Measurements from ENCODE around the gene GLI2.

Gene GLI2

GRCh38 chr2:120758181-120759144, 22.8 kb downstream of the GLI2 start:
- DNase-seq (ENCODE audit: low read depth) = no peak

DNA sequence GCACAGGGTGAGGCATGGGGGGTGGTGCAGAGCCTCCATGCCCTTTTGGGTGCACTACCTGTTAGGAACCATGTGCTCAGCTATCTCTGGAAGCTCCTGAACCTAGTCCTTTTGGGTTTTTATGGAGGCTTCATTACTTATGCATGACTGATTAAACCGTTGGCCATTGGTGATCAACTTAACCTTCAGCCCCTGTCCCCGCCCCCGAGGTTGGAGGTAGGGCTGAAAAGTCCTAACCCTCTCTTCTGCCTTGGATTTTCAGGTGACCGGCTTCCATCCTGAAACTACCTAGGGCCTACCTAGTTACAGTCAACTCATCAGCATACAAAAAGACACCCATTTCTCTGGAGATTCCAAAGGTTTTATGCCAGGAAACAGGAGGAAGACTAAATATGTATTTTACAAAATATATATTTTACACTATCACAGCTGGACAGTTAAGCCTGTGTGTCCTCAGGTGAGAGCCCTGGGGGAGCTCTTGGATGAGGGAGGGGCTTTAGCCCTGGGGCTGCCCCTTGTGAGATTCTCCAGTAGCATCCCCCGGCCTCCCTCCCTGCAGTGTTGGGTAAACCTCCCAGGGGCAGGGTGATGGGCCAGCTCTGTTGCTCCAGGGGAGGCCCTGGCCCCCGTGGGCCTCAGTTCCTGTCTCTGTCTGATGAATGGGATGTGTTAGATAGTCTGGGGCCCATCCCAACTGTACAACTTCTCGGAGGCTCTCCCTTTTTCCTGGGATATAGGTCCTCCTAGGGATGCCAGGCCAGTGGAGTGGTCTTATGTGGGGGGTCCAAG, 24.1 kb downstream of the GLI2 start:
- no peak for DNase-seq (ENCODE audit: low read depth)

GRCh38 chr2:120760446-120761135, 24.9 kb downstream of the GLI2 start:
- no peak for DNase-seq (ENCODE audit: low read depth)

- DNase-seq (ENCODE audit: low read depth) = no peak
Measured at GRCh38 chr2:120761164-120761861, 25.6 kb downstream of the GLI2 start.

GRCh38 chr2:120761911-120762310, 26.2 kb downstream of the GLI2 start:
- DNase-seq (ENCODE audit: low read depth) = no peak

GRCh38 chr2:120762341-120763061, 26.8 kb downstream of the GLI2 start:
- no peak for DNase-seq (ENCODE audit: low read depth)

DNA sequence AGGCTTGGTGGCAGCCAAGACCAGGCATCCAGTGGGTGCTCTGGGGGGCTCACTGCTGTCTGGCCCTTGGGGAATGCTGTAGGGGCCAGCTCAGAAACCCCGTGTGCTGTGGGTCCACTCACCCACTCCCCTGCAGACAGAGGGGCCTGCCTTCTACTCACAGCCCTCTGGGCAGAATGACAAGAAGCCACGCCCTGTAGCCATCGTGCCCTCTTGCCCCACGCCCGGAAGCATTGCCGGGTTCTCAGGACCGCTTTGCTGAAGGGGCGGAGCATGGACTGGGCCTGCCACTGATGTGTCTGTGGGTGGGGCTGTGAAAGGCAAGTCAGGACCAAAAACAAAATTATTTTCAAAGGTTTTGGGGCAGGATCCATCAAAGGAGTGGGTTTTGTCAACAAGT, 27.8 kb downstream of the GLI2 start:
- DNase-seq (ENCODE audit: low read depth) = no peak

DNA sequence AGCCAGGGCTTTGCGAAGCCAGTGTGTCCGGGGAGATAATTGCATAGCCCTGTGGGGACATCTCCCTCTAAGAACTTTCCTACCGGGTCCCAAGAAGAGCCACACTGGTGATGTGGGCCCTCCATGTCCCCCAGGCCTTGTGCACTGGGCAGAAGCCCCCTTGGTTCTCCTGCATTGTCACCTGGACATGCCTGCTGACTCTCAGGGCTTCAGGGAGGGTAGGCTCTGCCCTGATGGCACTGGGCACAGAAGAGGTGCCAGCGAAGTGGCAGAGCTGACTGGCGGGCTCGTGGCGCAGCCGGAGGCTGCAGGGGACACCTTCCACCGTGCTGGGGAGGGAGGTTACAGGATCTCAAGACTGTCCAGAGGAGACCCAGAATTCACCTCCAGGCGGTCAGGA, 28.3 kb downstream of the GLI2 start:
- no peak for DNase-seq (ENCODE audit: low read depth)

DNA sequence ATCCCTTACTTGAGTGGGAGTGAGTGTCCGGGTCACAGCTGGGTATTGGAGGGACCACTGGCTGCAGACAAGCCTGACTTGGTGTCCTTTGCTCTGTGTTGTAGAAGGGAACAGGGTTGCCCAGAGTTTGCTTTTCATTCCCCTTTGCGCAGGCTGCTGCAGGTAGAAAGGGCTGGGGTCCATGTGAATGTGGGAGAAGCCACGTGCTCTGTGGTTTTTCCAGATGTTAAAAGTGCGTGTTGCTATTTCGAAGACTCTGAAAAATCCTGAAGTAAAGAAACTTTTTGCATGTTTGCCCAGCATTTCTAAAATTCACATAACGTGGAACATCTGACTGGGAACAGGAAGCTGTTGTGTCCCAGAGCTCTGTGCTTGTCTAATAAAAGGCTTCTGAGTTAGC, 28.8 kb downstream of the GLI2 start:
- DNase-seq (ENCODE audit: low read depth) = no peak

- DNase-seq (ENCODE audit: low read depth) = no peak
Measured at GRCh38 chr2:120764991-120765677, 29.5 kb downstream of the GLI2 start.

DNA sequence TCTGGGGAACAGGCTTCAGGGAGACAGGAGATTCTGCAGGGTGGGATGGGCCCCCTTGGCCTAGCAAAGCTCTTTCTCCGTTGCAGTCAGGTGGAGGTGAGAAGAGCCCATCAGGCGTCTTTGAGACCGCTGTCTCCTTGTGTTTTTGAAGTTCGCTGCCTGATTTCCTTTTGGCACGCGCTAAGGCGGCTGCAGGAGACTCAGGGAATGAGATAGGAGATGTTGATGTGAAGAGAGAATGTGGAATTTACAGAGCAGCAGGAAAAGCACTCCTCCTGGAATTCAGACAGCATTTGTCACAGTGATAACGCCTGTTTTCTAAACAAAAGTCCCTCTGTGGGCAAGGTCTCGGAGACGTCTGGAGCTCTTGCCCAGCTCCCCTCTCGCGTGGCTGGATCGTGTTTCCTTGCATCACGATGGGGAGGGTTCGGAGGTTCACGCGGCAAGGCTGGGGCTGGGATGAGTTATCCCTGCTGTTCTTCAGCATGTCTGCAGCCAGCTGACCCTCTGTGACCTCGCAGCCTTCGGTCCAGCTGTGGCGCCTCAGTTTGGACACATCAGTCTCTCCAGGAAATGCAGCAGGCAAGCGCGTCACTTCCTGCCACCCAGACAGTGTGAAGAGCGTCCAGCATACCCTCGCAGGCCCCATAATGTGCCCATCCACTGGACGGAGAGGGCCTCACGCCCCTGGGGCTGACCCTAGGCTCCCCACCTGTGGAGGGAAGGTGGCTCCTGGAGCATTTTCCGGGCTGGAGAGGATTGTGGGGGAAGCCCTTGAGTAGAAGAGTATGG, 30.2 kb downstream of the GLI2 start:
- no peak for DNase-seq (ENCODE audit: low read depth)

DNA sequence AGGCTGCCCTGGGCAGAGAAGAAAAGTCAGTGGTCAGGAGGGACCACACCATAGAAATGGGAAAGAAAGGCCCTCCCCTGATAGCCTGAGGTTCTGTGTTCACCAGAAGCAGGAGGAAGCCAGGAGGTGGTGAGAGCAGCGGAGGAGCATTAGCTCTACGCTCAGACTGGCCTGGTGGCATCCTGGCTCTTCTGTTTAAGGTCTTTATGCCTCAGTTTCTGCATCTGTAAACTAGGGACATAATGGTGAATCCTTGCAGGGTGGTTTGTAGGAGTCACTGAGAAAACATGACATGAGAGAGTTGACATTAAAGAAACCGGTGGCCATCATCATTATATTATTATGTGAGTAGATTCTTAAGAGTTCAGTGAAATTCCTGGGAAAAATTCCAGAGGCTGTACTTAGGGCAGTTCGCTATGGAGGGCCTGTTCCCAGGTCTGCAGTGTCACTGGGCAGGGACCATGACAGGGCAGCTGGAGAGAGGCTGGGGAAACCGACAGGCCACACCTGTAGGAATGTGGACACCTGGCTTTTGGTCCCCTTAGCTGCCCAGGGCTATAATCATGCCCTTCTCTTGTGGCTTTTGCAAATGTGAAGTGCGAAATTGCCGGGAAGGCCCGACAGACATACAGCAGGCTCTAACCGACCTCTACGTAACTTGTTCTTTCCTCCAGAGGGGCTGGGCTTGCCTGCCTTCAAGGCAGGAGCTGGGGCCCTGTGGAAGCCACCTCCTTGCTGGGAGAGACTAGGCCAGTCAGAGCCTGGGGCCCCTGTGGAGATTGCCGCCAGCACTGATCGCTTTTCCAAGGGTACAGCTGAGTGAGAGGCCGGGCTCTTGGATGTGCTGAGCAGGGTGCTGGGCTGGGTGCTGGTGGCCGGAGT, 31.0 kb downstream of the GLI2 start:
- no peak for DNase-seq (ENCODE audit: low read depth)

DNA sequence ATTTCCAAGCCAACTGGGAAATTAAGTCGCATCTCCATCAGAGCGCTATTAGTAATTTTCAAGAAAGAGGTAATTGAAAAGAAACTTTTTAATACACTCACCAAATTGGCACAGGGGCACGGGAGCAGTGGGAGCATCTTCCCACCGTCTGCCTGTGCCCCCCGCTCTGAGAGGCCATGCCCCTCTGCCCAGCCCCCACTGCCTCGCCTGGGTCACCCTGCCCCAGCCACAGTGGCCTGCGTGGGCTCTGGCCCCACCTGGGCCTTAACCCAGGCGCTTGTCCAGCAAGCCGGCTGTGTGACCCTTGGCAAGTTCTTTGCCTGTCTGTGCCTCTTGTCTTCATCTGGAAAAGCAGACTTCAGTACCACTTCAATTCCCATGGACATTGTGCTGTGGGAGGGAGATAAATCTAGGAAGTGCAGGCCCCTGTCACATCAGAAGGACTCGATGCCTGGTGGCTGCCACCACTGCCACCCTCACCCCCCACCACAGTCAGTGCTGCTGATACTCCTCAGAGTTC, 31.9 kb downstream of the GLI2 start:
- no peak for DNase-seq (ENCODE audit: low read depth)

- no peak for DNase-seq (ENCODE audit: low read depth)
Measured at GRCh38 chr2:120768112-120769048, 32.7 kb downstream of the GLI2 start.

DNA sequence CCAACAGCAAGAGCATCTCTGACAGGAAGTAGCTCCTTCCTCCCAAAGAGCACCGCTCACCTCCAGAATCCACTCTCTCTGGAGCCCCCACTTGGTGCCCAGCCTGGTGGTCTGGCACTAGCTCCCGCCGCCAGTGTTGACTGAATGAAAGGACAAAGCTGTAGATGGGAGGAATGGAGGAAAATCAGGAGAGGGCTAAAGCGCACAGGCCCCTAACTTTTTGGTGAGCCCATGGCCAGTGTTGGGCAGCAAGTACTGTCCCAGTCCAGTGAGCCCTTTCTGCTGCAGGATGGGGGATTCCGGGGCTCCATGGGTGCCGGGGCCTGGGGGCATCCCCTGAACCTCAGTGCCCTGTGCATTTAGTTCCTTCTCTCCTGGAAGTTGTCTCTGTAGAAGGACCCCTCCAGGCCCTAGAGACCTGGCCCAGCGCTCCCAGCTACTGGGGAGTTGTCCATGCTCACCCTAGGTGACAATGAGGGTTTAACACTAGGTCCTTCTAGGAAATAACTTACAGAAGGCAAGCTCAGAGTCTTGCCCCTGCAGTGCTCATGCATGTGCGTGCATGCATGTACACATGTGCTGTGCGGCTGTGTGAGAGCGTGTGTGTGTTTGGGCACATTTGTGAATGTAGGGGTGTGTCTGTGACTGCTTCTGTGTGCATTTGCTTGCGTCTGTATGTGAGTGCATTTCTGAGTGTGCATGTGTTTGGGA, 33.6 kb downstream of the GLI2 start:
- no peak for DNase-seq (ENCODE audit: low read depth)

DNA sequence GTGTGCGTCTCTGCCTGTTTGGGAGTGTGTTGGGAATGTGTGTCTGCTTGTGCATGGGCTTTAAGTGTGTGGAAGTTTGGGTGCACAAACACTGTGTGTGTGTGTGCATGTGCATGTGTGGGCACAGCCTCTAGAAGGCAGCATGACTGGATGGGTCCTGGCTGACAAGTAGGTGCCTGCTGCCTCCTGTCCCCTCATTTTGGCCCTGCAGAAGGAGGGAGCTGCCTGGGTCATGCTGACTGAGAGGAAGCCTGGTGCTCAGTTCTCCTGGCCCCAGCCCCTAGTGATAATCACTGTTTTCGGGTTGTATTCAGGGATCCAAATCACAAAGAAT, 34.1 kb downstream of the GLI2 start:
- DNase-seq (ENCODE audit: low read depth) = no peak

- no peak for DNase-seq (ENCODE audit: low read depth)
Measured at GRCh38 chr2:120770176-120770575, 34.5 kb downstream of the GLI2 start.
